ENCODE results near the gene LRFN3. TPM values are rescaled to one million over a fixed set of nuclear protein-coding genes. Genes with fewer than 3 reads are reported as not detected.
A peak's percentile ranks its signal among the peaks of the same experiment; 100 is the strongest.

The LRFN3 gene
- total and polyA plus RNA-seq, 10 donors, result 0.76 to 18.2 (median 9.1) TPM

DNA sequence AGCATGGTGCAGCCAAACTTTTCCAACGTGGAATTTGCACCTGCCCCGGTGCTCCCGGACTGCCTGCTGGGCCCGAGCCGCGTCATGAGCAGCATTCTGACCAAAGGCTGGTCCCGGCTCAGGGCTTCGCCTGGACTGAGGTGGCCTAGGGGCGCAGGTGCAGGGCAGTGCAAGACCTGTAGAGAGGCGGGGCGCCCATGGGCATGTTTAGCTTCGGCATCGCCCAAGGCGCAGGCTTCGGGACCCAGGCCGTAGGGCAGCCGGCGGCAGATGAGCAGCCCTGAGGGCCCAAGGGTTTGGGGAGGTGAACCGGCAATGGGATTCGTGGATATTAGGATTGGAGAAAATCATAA lies 23.8 kb downstream of the LRFN3 start:
- H3K36me3 ChIP-seq, result no peaks in the 10 kb centered on the region
- 30 to 59% (median 47%) methylated on average over 14 to 20 of the region's 20 CpGs for WGBS, 5 donors
- no peak for DNase-seq
- peak overlapping the region in 6 of 8 donors; percentile 25 to 67 (median 31) for H3K4me3 ChIP-seq
- H3K4me1 ChIP-seq, result peaks cover 5 to 26% (median 19%) of the 10 kb centered on the region in 6 donors
- intact Hi-C loops (cut with DNase I; ENCODE audit: low total_unique reads), result no loop called here
- peak overlapping the region in 1 of 8 donors; percentile 67 for H3K27ac ChIP-seq
- peaks cover 0 to 74% (median 27%) of the 10 kb centered on the region in 7 donors for H3K27me3 ChIP-seq (replicated peaks in 1 of 7)
- TF ChIP-seq POLR2A (IDR thresholded peaks at IDR 0.05) (no peak), POLR2AphosphoS5 (IDR thresholded peaks at IDR 0.05) (no peak)
- TF ChIP-seq, protein P1, sequence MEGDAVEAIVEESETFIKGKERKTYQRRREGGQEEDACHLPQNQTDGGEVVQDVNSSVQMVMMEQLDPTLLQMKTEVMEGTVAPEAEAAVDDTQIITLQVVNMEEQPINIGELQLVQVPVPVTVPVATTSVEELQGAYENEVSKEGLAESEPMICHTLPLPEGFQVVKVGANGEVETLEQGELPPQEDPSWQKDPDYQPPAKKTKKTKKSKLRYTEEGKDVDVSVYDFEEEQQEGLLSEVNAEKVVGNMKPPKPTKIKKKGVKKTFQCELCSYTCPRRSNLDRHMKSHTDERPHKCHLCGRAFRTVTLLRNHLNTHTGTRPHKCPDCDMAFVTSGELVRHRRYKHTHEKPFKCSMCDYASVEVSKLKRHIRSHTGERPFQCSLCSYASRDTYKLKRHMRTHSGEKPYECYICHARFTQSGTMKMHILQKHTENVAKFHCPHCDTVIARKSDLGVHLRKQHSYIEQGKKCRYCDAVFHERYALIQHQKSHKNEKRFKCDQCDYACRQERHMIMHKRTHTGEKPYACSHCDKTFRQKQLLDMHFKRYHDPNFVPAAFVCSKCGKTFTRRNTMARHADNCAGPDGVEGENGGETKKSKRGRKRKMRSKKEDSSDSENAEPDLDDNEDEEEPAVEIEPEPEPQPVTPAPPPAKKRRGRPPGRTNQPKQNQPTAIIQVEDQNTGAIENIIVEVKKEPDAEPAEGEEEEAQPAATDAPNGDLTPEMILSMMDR (IDR thresholded peaks at IDR 0.05 in 8 of 11, conservative IDR thresholded peaks at IDR 0.05 in 3 of 11), result no peak
- H3K9me3 ChIP-seq, result peaks cover 0 to 7% (median 0%) of the 10 kb centered on the region in 8 donors

DNA sequence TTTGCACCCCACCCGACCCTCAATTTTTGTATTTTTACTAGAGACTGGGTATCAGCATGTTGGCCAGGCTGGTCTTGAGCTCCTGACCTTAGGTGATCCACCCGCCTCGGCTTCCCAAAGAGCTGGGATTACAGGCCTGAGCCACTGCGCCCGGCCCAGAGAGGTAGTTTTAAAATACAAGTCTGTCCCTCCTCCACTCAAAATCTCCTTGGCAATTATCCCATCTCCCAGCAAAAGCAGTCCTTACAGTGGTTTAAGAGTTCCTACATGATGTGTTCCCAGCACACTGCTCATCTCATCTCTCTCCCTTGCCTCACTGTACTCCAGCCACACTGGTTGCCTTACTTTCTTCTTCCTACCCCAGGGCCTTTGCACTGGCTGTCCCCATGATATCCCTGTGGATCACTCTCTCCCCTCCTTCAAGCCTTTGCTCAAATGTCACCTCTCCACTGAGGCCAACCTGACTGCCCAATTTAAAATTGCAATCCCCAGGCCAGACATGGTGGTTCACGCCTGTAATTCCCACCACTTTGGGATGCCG lies 24.3 kb downstream of the LRFN3 start:
- H3K9me3 ChIP-seq, result peaks cover 0 to 7% (median 0%) of the 10 kb centered on the region in 8 donors
- intact Hi-C loops (cut with DNase I; ENCODE audit: low total_unique reads), result no loop called here
- peaks cover 0 to 78% (median 27%) of the 10 kb centered on the region in 7 donors for H3K27me3 ChIP-seq (replicated peaks in 1 of 7)
- H3K27ac ChIP-seq, result no peak overlapping the region
- H3K4me1 ChIP-seq, result peaks cover 5 to 23% (median 15%) of the 10 kb centered on the region in 6 donors
- TF ChIP-seq POLR2AphosphoS5 (IDR thresholded peaks at IDR 0.05) (no peak), POLR2A (IDR thresholded peaks at IDR 0.05) (no peak)
- TF ChIP-seq, protein P1 (IDR thresholded peaks at IDR 0.05 in 8 of 11, conservative IDR thresholded peaks at IDR 0.05 in 3 of 11), result no peak
- WGBS, 5 donors, result 82 to 90% (median 85%) methylated on average over 7 of the region's 7 CpGs
- no peak overlapping the region for H3K4me3 ChIP-seq
- DNase-seq, result no peak
- no peaks in the 10 kb centered on the region for H3K36me3 ChIP-seq

- Histone ChIP-seq H3K36me3 (no peaks in the 10 kb centered on the region), H3K27ac (no peak overlapping the region), H3K27me3 (replicated peaks in 1 of 7) (peaks cover 0 to 73% (median 27%) of the 10 kb centered on the region in 7 donors), H3K9me3 (no peaks in the 10 kb centered on the region), H3K4me1 (peaks cover 5 to 17% (median 15%) of the 10 kb centered on the region in 6 donors), H3K4me3 (no peak overlapping the region)
- TF ChIP-seq POLR2AphosphoS5 (IDR thresholded peaks at IDR 0.05) (no peak), POLR2A (IDR thresholded peaks at IDR 0.05) (no peak)
- TF ChIP-seq, protein P1 (IDR thresholded peaks at IDR 0.05 in 8 of 11, conservative IDR thresholded peaks at IDR 0.05 in 3 of 11), result no peak
- no peak for DNase-seq
- intact Hi-C loops (cut with DNase I; ENCODE audit: low total_unique reads), result no loop called here
- WGBS, 5 donors, result 7 to 17% (median 11%) methylated on average over 9 of the region's 9 CpGs
Measured at GRCh38 chr19:35963514-35963913, 27.3 kb downstream of the LRFN3 start.

DNA sequence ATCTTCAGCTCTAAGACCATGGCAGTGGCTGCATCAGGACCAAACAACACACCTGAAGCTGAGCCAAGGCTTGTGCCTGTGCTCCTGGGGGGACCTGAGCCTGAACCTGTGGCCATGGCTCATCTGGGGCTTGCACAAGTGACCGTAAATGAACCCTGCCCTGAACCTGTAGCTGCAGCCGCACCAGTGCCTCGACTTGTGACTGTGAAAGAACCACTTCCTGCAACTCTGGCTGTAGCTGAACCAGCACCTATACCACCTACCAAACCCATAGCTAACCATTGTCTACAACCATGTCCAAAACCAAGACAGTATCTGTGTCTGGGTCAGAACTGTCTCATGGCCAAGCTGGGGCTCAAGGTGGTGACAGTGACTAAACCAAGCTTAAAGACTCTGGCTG lies 30.6 kb downstream of the LRFN3 start:
- no peak overlapping the region for H3K4me3 ChIP-seq
- H3K27ac ChIP-seq, result no peak overlapping the region
- no peaks in the 10 kb centered on the region for H3K4me1 ChIP-seq
- TF ChIP-seq POLR2A (IDR thresholded peaks at IDR 0.05) (no peak), POLR2AphosphoS5 (IDR thresholded peaks at IDR 0.05) (no peak)
- TF ChIP-seq, protein P1 (IDR thresholded peaks at IDR 0.05 in 8 of 11, conservative IDR thresholded peaks at IDR 0.05 in 3 of 11), result no peak
- DNase-seq, result no peak
- no peaks in the 10 kb centered on the region for H3K9me3 ChIP-seq
- 70 to 82% (median 74%) methylated on average over 2 to 3 of the region's 3 CpGs for WGBS, 5 donors
- H3K27me3 ChIP-seq (replicated peaks in 1 of 7), result peaks cover 0 to 41% (median 8%) of the 10 kb centered on the region in 7 donors
- H3K36me3 ChIP-seq, result no peaks in the 10 kb centered on the region
- intact Hi-C loops (cut with DNase I; ENCODE audit: low total_unique reads), result no loop called here
